K562 (cell line): ENCODE measurements around the gene ATP5PD. TPM values are rescaled to one million over a fixed set of nuclear protein-coding genes. Genes with fewer than 3 reads are reported as not detected.

Experiments used
- ARID2 ChIP-seq: fragments of 450-650 bp; IDR thresholded peaks from 2 replicates; pipeline ENCODE4 v1.6.1; 2017; ENCODE audit warnings: antibody characterized with exemption, mild to moderate bottlenecking
- BMI1 ChIP-seq: fragments of 150-350 bp; IDR thresholded peaks from 2 replicates; pipeline ENCODE4 v1.6.1; 2014; ENCODE audit warnings: low read length
- BRF1 ChIP-seq: IDR thresholded peaks from 3 replicates; pipeline ENCODE4 v1.6.1; 2011; ENCODE audit warnings: borderline replicate concordance, mild to moderate bottlenecking; ENCODE audit not compliant: insufficient read length; ENCODE audit errors: extremely low read depth
- CBX2 ChIP-seq: fragments of 200-600 bp; sonication (generic); IDR thresholded peaks from one replicate; pipeline ENCODE4 v1.6.1; 2012; ENCODE audit warnings: mild to moderate bottlenecking, low read length, inconsistent platforms; ENCODE audit not compliant: insufficient read depth, poor library complexity, severe bottlenecking
- HNRNPK ChIP-seq: fragments of 200-400 bp; formaldehyde crosslinking; IDR thresholded peaks from one replicate; pipeline ENCODE4 v1.6.1; 2018; ENCODE audit warnings: mild to moderate bottlenecking, low read depth, low read length; ENCODE audit not compliant: poor library complexity, severe bottlenecking
- KAT8 ChIP-seq: fragments of 450-650 bp; IDR thresholded peaks from 2 replicates; pipeline ENCODE4 v1.6.1; 2016; ENCODE audit warnings: low read depth, mild to moderate bottlenecking
- L3MBTL2 ChIP-seq: fragments of 450-650 bp; IDR thresholded peaks from 2 replicates; pipeline ENCODE4 v1.6.1; 2016; ENCODE audit warnings: mild to moderate bottlenecking, moderate library complexity
- NR2C1 ChIP-seq, 2 experiments: fragments of 450-650 bp; IDR thresholded peaks; 2 replicates each; pipeline ENCODE4 v1.6.1; 2017; ENCODE audit warnings: mild to moderate bottlenecking in 2 of 2, antibody characterized with exemption in 1 of 2, inconsistent platforms in 1 of 2, missing compliant biosample characterization in 1 of 2, missing genetic modification characterization in 1 of 2
- NR3C1 ChIP-seq: sonication (generic); formaldehyde crosslinking; IDR thresholded peaks from 2 replicates; pipeline ENCODE4 v1.8.1; 2022; ENCODE audit warnings: missing genetic modification reagents
- PCBP2 ChIP-seq: fragments of 200-400 bp; formaldehyde crosslinking; IDR thresholded peaks from 2 replicates; pipeline ENCODE4 v1.6.1; 2018; ENCODE audit warnings: low read length, low read depth, mild to moderate bottlenecking, moderate library complexity; ENCODE audit not compliant: poor library complexity, severe bottlenecking
- POLR3A ChIP-seq: IDR thresholded peaks from 2 replicates; pipeline ENCODE4 v1.6.1; 2011; ENCODE audit warnings: borderline replicate concordance, mild to moderate bottlenecking, moderate library complexity; ENCODE audit not compliant: insufficient read length, insufficient read depth; ENCODE audit errors: extremely low read depth
- PTRF ChIP-seq: fragments of 450-650 bp; IDR thresholded peaks from 2 replicates; pipeline ENCODE4 v1.6.1; 2016; ENCODE audit warnings: mild to moderate bottlenecking, missing genetic modification characterization, missing compliant biosample characterization
- RAD51 ChIP-seq: fragments of 450-650 bp; IDR thresholded peaks from 2 replicates; pipeline ENCODE4 v1.7.1; 2016; ENCODE audit warnings: low read depth, mild to moderate bottlenecking, borderline replicate concordance
- RBM17 ChIP-seq: fragments of 200-400 bp; formaldehyde crosslinking; IDR thresholded peaks from 2 replicates; pipeline ENCODE4 v1.6.1; 2017; ENCODE audit warnings: low read depth, mild to moderate bottlenecking, low read length, borderline replicate concordance
- RNF219 ChIP-seq: fragments of 250-450 bp; sonication (Bioruptor Pico); IDR thresholded peaks from 2 replicates; pipeline ENCODE4 v1.5.0; 2022; ENCODE audit warnings: mild to moderate bottlenecking
- SRSF1 ChIP-seq: fragments of 200-400 bp; formaldehyde crosslinking; IDR thresholded peaks from 2 replicates; pipeline ENCODE4 v1.6.1; 2017; ENCODE audit warnings: mild to moderate bottlenecking, low read depth, low read length, moderate library complexity
- THAP7 ChIP-seq: fragments of 250-450 bp; sonication (Bioruptor Pico); IDR thresholded peaks from 2 replicates; pipeline ENCODE4 v1.5.0; 2021
- XRCC5 ChIP-seq: fragments of 200-400 bp; formaldehyde crosslinking; IDR thresholded peaks from 2 replicates; pipeline ENCODE4 v1.6.1; 2017; ENCODE audit warnings: low read depth, mild to moderate bottlenecking, low read length
- ZBTB7A ChIP-seq: IDR thresholded peaks from 2 replicates; pipeline ENCODE4 v1.6.1; 2011; ENCODE audit warnings: low read depth, mild to moderate bottlenecking, low read length, moderate library complexity, borderline replicate concordance; ENCODE audit not compliant: control insufficient read depth
- ZC3H11A ChIP-seq: IDR thresholded peaks from 2 replicates; pipeline ENCODE4 v1.6.1; 2012; ENCODE audit warnings: low read depth, low read length, improper control_type of control experiment
- ZZZ3 ChIP-seq: fragments of 450-650 bp; IDR thresholded peaks from 2 replicates; pipeline ENCODE4 v1.6.1; 2016; ENCODE audit warnings: antibody characterized with exemption, mild to moderate bottlenecking, moderate library complexity
- polyA plus RNA-seq, 8 experiments: library from polyadenylated mRNA; depleted of rRNA in 4 of 8; stranded (reverse) in 5 of 8; unstranded in 3 of 8; fragments of >200 nt; fragmentation: Nextera tagmentation in 2 of 8; fragmentation: Illumina TruSeq in 1 of 8; extraction: Ambion mirVana in 2 of 8; extraction: Trizol in 1 of 8; gene quantifications; 2 replicates each; pipeline versions ENCODE4 v1.2.1 to v1.2.3, GENCODE V29; 2011 to 2014; ENCODE audit warnings: inconsistent platforms in 1 of 8, missing spikeins in 1 of 8
- total RNA-seq, 7 experiments: library from RNA; depleted of rRNA in 6 of 7; stranded (reverse); fragments of >200 nt in 6 of 7; fragmentation: Illumina TruSeq in 2 of 7; extraction: Trizol in 2 of 7; gene quantifications; 2 replicates each; pipeline versions ENCODE4 v1.2.1 to v1.2.3, GENCODE V29; 2011 to 2021; ENCODE audit warnings: low replicate concordance in 1 of 7
- TF ChIP-seq, protein P1 (sequence below): sonication (generic); formaldehyde crosslinking; IDR thresholded peaks from 2 replicates; pipeline ENCODE4 v1.8.0; 2023; ENCODE audit warnings: mild to moderate bottlenecking, missing genetic modification reagents
- TF ChIP-seq, protein P2 (sequence below): fragments of 450-650 bp; formaldehyde crosslinking; IDR thresholded peaks from 2 replicates; pipeline ENCODE4 v1.4.0; 2020; ENCODE audit warnings: mild to moderate bottlenecking

ATP5PD gene
- total and polyA plus RNA-seq, 9 of the 15 experiments (the other 6 are each of a cell fraction or from before 2014, with no cell fraction given) = 271 to 828 (median 432) TPM

- TF ChIP-seq BRF1 = peak; percentile 40
- no peak for TF ChIP-seq NR3C1 (CRISPR knock-in tag)
- no peak for TF ChIP-seq RBM17
- TF ChIP-seq THAP7 (CRISPR knock-in tag) = no peak
- peak; percentile 73; the same call in 1 of the 2 replicates for TF ChIP-seq XRCC5
- TF ChIP-seq ZBTB7A = 0 out of 2 replicates have a peak, but pooled peaks have one; percentile 47
- TF ChIP-seq PCBP2 = no peak
- TF ChIP-seq ZZZ3 = no peak
- TF ChIP-seq, protein P1, sequence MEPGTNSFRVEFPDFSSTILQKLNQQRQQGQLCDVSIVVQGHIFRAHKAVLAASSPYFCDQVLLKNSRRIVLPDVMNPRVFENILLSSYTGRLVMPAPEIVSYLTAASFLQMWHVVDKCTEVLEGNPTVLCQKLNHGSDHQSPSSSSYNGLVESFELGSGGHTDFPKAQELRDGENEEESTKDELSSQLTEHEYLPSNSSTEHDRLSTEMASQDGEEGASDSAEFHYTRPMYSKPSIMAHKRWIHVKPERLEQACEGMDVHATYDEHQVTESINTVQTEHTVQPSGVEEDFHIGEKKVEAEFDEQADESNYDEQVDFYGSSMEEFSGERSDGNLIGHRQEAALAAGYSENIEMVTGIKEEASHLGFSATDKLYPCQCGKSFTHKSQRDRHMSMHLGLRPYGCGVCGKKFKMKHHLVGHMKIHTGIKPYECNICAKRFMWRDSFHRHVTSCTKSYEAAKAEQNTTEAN (CRISPR knock-in tag) = 0 out of 2 replicates have a peak, but pooled peaks have one; percentile 51
- TF ChIP-seq BMI1 = no peak
- TF ChIP-seq L3MBTL2 = peak; percentile 89
- TF ChIP-seq, protein P2, sequence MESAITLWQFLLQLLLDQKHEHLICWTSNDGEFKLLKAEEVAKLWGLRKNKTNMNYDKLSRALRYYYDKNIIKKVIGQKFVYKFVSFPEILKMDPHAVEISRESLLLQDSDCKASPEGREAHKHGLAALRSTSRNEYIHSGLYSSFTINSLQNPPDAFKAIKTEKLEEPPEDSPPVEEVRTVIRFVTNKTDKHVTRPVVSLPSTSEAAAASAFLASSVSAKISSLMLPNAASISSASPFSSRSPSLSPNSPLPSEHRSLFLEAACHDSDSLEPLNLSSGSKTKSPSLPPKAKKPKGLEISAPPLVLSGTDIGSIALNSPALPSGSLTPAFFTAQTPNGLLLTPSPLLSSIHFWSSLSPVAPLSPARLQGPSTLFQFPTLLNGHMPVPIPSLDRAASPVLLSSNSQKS (CRISPR knock-in tag) = no peak
- no peak for TF ChIP-seq NR2C1 (IDR thresholded peaks at IDR 0.05)
- no peak for TF ChIP-seq NR2C1 (tag; IDR thresholded peaks at IDR 0.05)
- TF ChIP-seq POLR3A = peak; percentile 86
- no peak for TF ChIP-seq SRSF1
- TF ChIP-seq RAD51 = peak; percentile 40; the same call in 1 of the 2 replicates
- no peak for TF ChIP-seq KAT8
- no peak for TF ChIP-seq CBX2
- no peak for TF ChIP-seq HNRNPK
- TF ChIP-seq PTRF = no peak
- no peak for TF ChIP-seq ARID2
- no peak for TF ChIP-seq RNF219 (CRISPR knock-in tag)
- TF ChIP-seq ZC3H11A = no peak
Observed at GRCh38 chr17:75034236-75034908, 12.4 kb downstream of the ATP5PD start (continued).
